Measurements from ENCODE around the gene CABLES2. TPM values are rescaled to one million over a fixed set of nuclear protein-coding genes. Genes with fewer than 3 reads are reported as not detected.

Gene CABLES2
- total and polyA plus RNA-seq, 9 of the 15 experiments (the other 6 are each of a cell fraction or from before 2014, with no cell fraction given): 0.46 to 4.2 (median 1.6) TPM

GRCh38 chr20:62405108-62405980 lies 1.7 kb downstream of the CABLES2 start (continued):
- TF ChIP-seq SMARCC2 (IDR thresholded peaks at IDR 0.05; ENCODE audit: low read depth): no peak
- peak; percentile 90 for TF ChIP-seq ATF7 (IDR thresholded peaks at IDR 0.05)
- TF ChIP-seq NFE2L1 (tag; IDR thresholded peaks at IDR 0.05; ENCODE audit: borderline replicate concordance, low read depth): no peak
- no peak for TF ChIP-seq RREB1 (CRISPR knock-in tag; IDR thresholded peaks at IDR 0.05)
- no peak for TF ChIP-seq ELF4 (CRISPR knock-in tag; IDR thresholded peaks at IDR 0.05)
- no peak for TF ChIP-seq ELK3 (CRISPR knock-in tag; IDR thresholded peaks at IDR 0.05)
- TF ChIP-seq ZNF507 (tag; conservative IDR thresholded peaks at IDR 0.05): no peak
- no peak for TF ChIP-seq C11orf30 (IDR thresholded peaks at IDR 0.05; ENCODE audit: low read depth)
- no peak for TF ChIP-seq DLX4 (CRISPR knock-in tag; IDR thresholded peaks at IDR 0.05)
- TF ChIP-seq ZNF551 (CRISPR knock-in tag; IDR thresholded peaks at IDR 0.05): no peak
- TF ChIP-seq RB1 (IDR thresholded peaks at IDR 0.05; ENCODE audit: low read depth): no peak
- TF ChIP-seq RUNX1 (IDR thresholded peaks at IDR 0.05; ENCODE audit: low read depth): no peak
- no peak for TF ChIP-seq E2F4 (CRISPR knock-in tag; IDR thresholded peaks at IDR 0.05; ENCODE audit: low read depth)
- no peak for TF ChIP-seq SREBF2 (CRISPR knock-in tag; IDR thresholded peaks at IDR 0.05)
- TF ChIP-seq ZC3H11A (IDR thresholded peaks at IDR 0.05; ENCODE audit: low read depth, low read length): no peak

Measured in K562 (cell line).